GM18519 (cell line): ENCODE results near the gene STRADB.
A peak's percentile ranks its signal among the peaks of the same experiment; 100 is the strongest.
"Not testable (repeated sequence)": the region's sequence is repeated elsewhere in the genome, so short reads cannot be mapped to it uniquely, and the experiment has no call there.

ENCODE experiments used
- ATAC-seq: cut with Tn5 transposase; IDR thresholded peaks from one replicate; pipeline ENCODE4 v1.9.1; 2021; ENCODE audit warnings: mild to moderate bottlenecking, moderate library complexity; ENCODE audit not compliant: unreplicated experiment, low FRiP score

The STRADB gene

DNA sequence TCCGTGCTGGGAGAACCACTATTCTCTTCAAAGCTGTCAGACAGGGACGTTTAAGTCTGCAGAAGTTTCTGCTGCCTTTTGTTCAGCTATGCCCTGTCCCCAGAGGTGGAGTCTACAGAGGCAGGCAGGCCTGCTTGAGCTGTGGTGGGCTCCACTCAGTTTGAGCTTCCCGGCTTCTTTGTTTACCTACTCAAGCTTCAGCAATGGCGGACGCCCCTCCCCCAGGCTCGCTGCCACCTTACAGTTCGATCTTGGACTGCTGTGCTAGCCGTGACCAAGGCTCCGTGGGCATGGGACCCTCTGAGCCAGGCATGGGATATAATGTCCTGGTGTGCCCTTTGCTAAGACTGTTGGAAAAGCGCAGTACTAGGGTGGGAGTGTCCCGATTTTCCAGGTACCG is 21.2 kb upstream of the STRADB start:
- ATAC-seq: not testable (repeated sequence)

DNA sequence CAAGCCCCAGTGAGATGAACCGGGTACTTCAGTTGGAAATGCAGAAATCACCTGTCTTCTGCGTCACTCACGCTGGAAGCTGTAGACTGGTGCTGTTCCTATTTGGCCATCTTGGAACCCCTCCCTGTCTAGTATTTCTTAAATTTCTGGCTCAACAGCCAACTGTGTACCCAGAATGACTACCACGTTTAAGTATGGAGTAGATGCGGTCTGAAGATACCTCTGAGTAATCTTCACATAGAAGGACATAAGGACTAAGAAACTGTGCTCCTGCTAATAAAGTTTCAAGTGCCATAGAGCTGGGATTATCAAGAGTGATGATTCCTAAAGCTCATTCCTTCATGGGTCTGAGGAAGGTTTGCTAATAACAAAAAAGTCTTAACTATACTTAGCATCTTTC is 20.7 kb upstream of the STRADB start:
- ATAC-seq: no peak

DNA sequence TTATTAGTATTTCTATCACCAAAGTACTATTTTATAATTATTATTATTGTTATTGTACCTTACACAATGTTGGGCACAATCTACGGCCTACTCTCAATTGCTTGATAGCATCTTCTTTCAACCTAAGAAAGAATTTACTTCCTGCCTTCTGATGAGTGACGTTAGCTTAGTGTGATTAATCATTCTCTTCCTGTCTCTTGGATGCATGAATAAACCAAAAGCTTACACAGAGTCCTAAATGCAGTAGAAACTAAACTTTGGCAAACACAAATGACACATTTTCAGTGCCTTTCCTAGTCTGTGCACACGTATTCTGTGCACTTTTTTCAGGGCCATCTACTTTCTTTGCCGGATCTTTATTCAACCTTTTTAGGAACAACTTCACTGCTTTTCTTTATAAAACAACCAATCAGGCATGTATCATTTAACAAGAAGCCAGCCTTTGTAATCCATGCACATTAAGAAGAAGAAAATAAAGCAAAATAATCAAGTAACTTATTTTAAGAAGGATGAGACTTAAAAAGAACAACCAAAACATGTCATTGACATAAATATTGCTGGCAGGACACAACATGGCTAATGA is 19.4 kb upstream of the STRADB start:
- no peak for ATAC-seq

DNA sequence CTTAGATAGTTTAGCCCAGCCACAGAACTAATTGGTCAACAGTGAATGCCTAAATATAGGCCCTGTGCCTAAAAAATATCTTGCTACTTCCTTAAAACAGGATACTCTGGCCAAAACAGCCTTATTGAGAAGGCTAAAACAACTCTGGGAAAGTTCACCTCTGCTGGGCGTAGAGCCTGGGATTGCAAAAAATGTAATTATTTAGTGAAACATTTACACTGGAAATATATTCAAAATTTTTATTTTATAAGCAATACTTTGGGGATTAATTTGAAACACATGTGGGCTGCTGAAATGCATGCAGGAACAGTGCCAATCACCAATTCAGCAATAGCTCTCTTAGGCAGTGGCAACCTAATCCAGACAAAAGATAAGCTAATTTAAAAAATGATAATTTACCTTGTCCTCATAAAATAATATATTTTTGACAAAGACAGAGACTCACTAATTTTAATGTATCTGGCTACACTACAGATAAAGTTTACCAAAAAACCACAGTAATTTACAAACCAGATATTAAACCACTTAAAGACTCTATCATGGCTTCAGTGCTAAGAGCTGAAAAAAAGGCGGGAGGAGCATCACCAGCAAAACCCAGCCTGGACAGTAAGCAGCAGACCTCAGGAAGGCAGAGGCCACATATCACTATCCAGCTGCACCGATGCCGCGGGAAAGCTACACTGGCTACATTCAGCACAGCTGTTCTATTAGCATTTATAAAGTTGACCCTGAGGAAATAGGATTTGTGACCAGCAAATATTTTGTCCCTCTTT is 18.7 kb upstream of the STRADB start:
- ATAC-seq: no peak

DNA sequence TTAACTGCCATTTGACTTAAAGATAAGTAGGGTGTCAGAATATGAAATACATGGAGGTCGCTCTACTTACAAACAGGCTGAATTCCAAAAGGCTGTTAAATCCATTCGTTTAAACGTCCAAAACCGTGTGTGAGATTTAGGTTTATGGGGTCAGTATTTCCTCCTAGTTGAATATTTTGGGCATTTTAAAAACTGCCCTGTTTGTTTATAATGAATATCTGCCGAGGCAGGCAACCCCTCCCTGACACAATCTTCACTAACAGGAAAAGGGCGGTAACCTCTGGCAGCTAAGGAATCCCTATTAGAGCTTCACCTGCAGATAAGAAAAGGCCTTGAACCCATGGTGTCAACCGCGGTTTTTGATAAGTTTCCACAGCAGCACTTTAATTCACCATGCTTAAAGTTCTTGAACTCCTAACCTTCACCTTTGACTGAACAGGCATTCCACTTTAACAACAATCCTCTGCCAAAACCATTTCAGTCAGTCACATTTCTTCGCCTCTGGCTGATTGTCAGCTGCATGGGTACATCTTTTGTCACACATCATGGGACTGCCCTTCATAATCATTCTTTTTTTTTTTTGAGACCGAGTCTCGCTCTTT is 18.0 kb upstream of the STRADB start:
- no peak for ATAC-seq

DNA sequence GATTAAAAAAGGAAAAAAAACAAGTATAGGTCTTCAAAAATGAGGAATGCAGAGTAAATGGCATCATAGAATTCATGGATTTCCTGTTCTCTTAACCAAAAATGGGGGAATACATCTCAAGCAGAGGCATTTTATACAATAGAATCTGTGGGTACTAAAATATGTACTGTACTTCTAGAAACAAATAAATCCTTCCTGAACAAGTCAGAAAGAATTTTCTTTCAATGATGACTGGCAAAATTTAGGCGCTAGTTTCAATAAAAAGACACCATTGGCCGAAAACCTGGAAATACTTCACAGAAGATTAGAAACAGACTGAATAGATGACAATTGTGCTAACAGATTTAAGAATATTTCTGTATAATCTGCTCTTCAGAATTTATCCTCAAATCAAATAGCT is 15.4 kb upstream of the STRADB start:
- ATAC-seq: no peak

DNA sequence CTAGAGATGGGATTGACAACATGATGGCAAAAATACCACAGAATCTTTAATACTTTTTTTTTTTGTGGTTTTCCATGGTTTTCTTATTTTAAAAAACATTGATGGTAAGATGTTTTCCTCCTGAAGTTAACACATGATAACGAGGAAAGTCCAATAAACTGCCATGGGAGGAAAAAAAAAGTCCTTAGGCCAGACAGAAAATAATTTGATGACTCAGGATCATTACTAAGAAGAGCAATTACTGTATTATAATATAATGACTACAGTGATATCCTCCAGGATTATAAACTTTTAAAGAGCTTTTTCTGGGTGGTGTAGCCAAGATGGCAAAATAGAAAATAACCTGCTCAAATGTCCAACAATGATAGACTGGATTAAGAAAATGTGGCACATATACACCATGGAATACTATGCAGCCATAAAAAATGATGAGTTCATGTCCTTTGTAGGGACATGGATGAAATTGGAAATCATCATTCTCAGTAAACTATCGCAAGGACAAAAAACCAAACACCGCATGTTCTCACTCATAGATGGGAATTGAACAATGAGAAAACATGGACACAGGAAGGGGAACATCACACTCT is 12.1 kb upstream of the STRADB start:
- ATAC-seq: not testable (repeated sequence)

DNA sequence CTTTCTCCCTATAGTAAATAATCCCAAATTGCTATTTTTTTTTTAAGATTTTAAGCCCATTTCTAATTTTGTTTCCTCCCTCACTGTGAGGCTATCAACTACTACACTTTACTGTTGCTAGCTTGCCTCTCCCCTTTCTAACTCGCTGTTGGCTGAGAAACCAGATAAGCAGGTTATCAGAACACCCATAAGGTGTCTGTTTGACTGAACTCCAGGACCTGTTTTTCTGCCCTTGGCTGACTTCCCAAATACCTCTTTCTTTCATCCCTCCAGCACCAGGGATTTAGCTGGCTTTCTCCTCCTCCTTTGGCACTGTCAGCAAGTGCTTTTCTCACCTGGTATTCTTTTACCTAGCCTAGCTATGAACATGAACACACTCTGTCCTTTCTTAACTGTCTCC is 11.4 kb upstream of the STRADB start:
- ATAC-seq: no peak

DNA sequence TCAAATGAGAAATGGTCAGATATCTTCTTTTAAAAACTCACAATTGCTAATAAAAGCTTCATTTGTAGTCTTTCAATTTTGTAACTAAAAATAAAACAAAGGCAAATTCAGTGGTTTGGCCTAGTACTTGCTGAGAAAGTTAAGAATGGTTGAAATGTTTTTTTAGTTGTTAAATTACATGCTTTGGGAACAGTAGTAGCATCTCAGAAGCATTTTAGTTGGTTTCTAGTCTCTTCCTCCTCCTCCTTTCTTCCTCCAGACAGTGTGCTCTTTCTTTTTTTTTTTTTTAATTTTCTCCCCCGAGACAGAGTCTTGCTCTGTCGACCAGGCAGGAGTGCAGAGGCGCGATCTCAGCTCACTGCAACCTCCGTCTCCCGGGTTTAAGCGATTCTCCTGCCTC is 10.1 kb upstream of the STRADB start:
- no peak for ATAC-seq

DNA sequence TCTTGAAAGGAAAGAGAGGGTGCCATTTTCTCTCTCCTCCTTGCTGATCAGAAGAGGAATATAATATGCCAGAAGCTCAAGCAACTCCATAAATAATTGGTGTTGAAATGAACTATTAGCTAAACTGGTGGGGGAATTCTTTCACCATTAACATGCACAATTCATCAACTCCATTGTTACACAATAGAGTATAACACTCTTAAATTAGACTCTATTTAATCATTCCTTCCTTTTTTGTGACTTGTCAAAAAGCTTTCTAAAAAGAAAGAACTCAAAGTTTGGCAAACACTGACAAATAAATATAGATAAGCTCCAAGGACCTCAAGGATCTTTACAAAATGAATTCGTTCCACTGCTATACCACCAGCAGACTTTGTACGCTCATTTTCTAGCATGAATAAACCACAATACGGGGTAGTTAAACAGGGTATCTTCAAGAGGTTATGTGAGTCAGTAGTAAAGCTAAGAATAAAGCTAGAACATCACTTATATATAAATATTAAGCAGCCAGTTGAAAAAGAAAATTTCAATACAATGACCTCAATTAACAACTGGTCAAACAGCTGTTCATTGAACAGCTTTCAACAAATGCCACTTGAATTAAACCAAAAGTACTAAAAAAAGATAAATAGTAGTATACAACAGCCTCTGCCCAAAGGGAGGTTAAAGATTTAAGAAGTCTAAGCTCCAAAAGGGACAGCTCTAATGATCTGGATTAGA is 6.6 kb upstream of the STRADB start:
- ATAC-seq: no peak

DNA sequence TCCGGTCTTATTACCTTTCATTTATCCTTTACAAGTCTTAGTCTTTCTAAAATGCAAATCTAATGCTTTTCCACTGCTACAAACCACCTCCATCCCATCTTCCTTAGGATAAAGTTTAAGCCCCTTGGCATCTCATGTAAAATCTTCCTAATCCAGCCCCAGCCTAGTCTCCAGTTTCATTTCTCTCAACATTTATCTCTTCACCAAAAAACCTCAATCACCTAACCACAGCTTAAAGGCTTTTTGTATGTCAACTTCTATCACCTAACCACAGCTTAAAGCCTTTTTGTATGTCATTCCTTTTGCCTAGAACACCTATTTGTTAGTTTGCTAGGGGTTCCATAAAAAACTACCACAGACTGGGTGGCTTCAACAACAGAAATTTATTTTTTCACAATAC is 4.5 kb upstream of the STRADB start:
- no peak for ATAC-seq

DNA sequence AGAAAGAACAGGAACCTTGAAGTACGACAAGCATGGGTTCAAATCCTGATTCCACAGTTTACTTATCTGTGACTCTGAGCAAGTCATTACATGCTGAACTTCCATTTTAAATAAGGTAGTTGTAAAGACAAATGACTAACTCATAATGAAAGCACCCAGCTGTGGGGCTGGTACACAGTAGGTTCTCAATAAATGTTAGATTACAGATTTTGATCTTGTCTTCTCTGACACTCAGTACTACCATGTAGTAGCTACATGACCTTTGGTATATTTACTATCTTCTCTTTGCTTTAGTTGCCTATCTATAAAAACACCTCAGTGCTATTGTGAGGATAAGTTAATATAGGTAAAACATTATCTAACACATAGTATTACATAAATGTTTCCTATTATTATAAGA is 3.5 kb upstream of the STRADB start:
- no peak for ATAC-seq

DNA sequence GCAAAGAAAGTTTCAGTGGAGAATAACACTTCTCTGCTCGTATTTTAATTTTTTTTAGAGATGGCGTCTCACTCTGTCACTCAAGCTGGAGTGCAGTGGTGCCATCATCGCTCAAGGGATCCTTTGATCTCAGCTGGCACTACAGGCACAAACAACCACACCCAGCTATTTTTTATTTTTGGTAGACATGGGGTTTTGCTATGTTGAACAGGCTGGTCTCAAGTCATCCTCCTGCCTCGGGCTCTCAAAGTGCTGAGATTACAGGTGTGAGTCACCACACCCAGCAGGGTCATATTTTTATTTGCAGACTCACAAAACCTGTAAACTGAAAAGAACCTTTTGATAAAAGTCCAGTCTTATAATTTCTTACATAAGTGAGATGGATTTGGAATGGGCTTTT is 2.8 kb upstream of the STRADB start:
- no peak for ATAC-seq

DNA sequence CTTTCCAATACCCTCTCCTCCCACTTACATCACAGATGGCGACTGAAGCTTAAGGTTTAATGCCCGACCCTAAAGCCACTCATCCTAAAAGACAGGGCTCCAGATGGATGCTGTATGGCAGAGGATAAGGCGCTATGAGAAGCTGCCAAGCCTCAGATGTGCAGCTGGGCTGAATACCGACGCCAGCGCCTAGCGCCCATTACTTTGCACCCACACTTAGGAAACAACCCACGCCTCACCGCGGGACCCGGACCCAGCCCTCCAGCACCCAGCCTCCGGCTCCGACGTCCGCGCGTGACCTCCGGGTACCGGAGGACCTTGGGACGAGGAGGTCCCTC is 617 bp upstream of the STRADB start:
- ATAC-seq: peak; percentile 12

DNA sequence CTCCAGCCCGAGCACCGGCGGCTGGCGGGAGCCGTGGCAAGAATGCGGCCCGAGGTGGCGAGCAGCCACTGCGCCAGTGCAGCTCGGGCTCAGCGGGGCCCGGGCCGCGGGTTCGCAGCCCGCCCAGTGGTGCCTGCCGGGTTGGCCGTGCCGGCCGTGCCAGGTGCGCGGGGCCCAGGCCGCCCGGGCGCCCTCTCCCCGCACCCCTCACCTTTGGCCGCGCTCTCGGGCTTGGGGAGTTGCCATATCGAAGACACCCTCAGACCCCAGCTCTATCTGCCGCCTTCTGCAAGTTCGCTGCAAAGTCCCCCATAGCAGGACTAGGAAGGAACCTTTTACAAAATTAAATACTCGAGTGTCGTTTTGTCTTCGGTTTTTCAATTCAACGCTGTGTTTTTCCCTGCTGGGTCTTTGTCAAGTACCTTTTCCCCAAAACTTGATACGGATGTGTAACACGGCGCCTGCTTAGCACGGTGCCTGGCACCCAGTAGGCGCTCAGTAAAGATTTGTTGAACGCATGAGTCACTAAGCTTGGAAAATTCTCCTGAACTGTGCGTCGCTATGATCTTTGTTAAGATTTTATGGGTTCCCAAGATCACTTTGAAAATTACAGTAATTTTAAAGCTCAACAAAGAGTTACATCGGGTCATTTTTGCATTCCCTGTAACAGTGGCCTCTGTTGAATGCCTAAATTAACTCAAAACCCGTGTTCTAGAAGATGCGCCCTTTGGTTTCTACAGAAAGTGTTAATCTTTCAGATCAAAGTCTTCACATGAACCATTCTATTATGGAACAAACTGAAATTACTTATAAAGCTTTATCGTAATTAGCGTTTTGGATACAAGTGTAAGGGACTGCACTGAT is 750 bp downstream of the STRADB start:
- ATAC-seq: peak; percentile 14

DNA sequence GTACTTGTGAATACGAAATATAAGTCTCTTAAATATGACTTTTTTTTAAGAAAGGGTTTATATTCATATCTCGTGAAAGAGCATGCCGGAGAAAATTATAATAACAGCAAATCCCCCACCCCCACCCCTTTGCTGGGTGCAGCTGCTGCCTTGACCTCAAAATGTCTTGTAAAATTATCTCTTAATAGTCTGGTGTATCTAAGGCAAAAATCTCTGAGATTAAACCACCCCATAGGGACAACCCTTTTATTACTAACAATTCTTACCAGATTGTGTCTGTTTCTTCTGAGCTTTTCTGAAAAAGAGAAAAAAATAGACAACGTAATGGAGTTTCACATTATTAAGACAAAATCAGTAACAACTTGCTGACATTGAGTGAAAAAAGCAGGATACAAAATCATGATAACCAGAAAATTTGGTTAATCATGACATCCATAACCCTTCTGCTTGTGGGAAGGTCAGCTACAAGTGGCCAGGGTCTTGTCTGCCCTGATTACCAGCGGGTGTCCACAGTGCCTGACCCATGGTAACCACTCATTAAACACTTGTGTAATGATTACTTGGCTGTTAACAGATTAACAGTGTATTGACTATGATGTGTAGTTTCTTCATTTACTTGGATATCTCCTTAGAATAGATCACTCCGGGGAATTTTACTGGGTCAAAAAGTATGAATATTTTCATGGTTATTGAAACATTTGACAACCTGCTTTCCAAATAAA is 1.5 kb downstream of the STRADB start:
- ATAC-seq: no peak

DNA sequence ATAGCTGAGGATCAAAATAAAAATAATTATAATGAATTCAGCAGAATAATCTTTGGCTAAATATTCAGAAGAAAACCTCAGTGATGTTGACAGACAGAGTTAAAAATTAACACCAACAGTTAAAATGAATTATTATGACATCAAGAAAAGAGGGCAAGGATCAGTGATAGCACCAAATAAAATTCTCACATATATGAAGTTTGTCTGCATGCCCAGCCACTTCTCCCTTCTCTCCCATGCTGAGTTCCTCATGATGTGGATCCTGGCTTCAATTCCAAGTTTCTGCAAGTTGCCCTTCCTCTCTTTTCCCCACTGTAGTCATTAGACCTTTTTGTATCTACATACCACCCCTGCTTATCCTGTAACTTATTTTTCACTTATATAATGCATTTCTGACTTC is 6.8 kb downstream of the STRADB start:
- ATAC-seq: no peak

DNA sequence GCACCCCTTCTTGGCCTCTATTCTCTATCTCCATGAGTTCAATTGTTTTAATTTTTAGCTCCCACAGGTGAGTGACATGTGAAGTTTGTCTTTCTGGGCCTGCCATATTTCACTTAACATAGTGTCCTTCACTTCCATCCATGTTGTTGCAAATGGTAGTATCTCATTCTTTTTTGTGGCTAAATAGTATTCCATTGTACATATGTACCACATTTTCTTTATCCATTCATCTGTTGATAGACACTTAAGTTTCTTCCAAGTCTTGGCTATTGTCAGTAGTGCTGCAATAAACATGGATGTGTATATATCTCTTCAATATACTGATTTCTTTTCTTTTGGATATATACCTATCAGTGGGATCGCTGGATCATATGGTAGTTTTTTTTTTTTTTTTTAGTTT is 9.0 kb downstream of the STRADB start:
- ATAC-seq: no peak

DNA sequence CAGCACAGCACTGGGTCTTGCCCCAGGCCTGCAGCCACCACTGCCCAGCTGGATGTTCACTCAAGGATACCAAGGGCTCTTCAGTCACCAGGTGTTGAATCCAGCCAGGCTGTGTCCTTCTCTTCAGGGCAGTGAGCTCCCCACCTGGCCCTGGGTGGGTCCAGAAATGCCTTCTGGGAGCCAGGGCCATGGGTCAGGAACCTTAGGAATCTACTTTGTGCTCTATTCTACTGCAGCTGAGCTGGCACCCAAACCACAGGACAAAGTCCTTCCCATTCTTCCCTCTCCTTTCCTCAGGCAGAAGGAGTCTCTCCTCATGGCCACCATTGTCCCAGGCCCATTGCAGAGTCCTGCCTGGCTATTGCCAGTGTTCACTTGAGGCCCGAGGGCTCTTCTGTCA is 13.0 kb downstream of the STRADB start:
- ATAC-seq: no peak

DNA sequence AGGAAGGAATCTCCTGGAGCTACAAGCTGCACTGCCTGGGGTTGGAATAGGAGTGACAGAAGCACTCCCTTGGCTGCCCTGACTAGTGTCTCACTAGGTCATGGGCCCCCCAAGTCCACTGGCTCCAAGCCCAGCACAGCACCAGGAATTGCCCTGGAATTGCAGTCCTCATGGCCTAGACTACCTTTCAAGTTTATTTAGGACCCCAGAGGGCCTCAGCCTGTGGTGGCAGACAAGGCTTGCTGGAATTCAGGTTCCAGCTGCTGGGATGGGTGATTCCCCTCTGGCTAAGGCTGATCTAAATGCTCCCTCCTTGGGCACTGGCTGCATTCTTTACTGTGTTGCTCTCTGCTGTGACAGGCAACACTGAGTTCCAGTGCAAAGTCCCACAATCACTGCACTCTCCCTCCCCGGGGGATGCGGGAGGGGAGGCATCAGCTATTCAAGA is 14.0 kb downstream of the STRADB start:
- no peak for ATAC-seq
